ENCODE results near the gene PDE4B. TPM values are rescaled to one million over a fixed set of nuclear protein-coding genes. Genes with fewer than 3 reads are reported as not detected.
"Not testable (repeated sequence)": the region's sequence is repeated elsewhere in the genome, so short reads cannot be mapped to it uniquely, and the experiment has no call there.

Gene PDE4B
- total RNA-seq, 2 experiments from 2014 or later: 2.4 to 3.1 TPM

- H3K4me1 ChIP-seq (ENCODE audit: insufficient read depth, low read length, poor library complexity, severe bottlenecking): no peaks in the 10 kb centered on the region
- no peak overlapping the region for H3K4me3 ChIP-seq (ENCODE audit: low read depth, low read length, poor library complexity, severe bottlenecking)
- no peaks in the 10 kb centered on the region for H3K36me3 ChIP-seq (ENCODE audit: insufficient read depth, low read length)
- TF ChIP-seq CTCF (conservative IDR thresholded peaks at IDR 0.05; ENCODE audit: low read length): no peak
- no peak for TF ChIP-seq EZH2phosphoT487 (IDR thresholded peaks at IDR 0.05; ENCODE audit: borderline replicate concordance, low read depth, low read length)
- H3K27ac ChIP-seq (ENCODE audit: low read depth, low read length, poor library complexity, severe bottlenecking): no peak overlapping the region
- CTCF ChIA-PET (ENCODE audit: unreplicated experiment): no interaction called here
- POLR2A ChIA-PET: no interaction called here
- no peaks in the 10 kb centered on the region for H3K79me2 ChIP-seq (ENCODE audit: insufficient read depth, low read depth, low read length)
- intact Hi-C loops (cut with micrococcal nuclease; ENCODE audit: unreplicated experiment): no loop called here
- no peaks in the 10 kb centered on the region for H3K9me2 ChIP-seq (ENCODE audit: insufficient read depth, low read length)
- no peak overlapping the region for H2AFZ ChIP-seq (ENCODE audit: low read length)
- H4K20me1 ChIP-seq (ENCODE audit: insufficient read depth, low read length): no peaks in the 10 kb centered on the region
- DNase-seq (ENCODE audit: low spot score): no peak
- H3K9me3 ChIP-seq (ENCODE audit: low read length): no peaks in the 10 kb centered on the region
- BruUV-seq (replicated peaks): no TSS peak
- no peak overlapping the region for H3K4me2 ChIP-seq (ENCODE audit: low read length)
Observed at GRCh38 chr1:66095190-66095589, 302.5 kb downstream of the PDE4B start.

- H3K36me3 ChIP-seq (ENCODE audit: insufficient read depth, low read length); intact Hi-C loops (cut with micrococcal nuclease; ENCODE audit: unreplicated experiment); H3K27ac ChIP-seq (ENCODE audit: low read depth, low read length, poor library complexity, severe bottlenecking); H3K4me2 ChIP-seq (ENCODE audit: low read length); H3K9me3 ChIP-seq (ENCODE audit: low read length); DNase-seq (ENCODE audit: low spot score); CTCF ChIA-PET (ENCODE audit: unreplicated experiment); POLR2A ChIA-PET; H4K20me1 ChIP-seq (ENCODE audit: insufficient read depth, low read length); H3K79me2 ChIP-seq (ENCODE audit: insufficient read depth, low read depth, low read length); H3K4me3 ChIP-seq (ENCODE audit: low read depth, low read length, poor library complexity, severe bottlenecking); H3K9me2 ChIP-seq (ENCODE audit: insufficient read depth, low read length); H3K4me1 ChIP-seq (ENCODE audit: insufficient read depth, low read length, poor library complexity, severe bottlenecking); BruUV-seq (replicated peaks); H2AFZ ChIP-seq (ENCODE audit: low read length): not testable (repeated sequence)
Observed at GRCh38 chr1:66100959-66101358, 308.3 kb downstream of the PDE4B start.

GRCh38 chr1:66104076-66104475 is 311.4 kb downstream of the PDE4B start:
- H4K20me1 ChIP-seq (ENCODE audit: insufficient read depth, low read length); H3K9me2 ChIP-seq (ENCODE audit: insufficient read depth, low read length); BruUV-seq (replicated peaks); intact Hi-C loops (cut with micrococcal nuclease; ENCODE audit: unreplicated experiment); H3K36me3 ChIP-seq (ENCODE audit: insufficient read depth, low read length); POLR2A ChIA-PET; H3K79me2 ChIP-seq (ENCODE audit: insufficient read depth, low read depth, low read length); H3K27ac ChIP-seq (ENCODE audit: low read depth, low read length, poor library complexity, severe bottlenecking); H3K4me2 ChIP-seq (ENCODE audit: low read length); H3K4me1 ChIP-seq (ENCODE audit: insufficient read depth, low read length, poor library complexity, severe bottlenecking); H2AFZ ChIP-seq (ENCODE audit: low read length); H3K9me3 ChIP-seq (ENCODE audit: low read length); H3K4me3 ChIP-seq (ENCODE audit: low read depth, low read length, poor library complexity, severe bottlenecking); CTCF ChIA-PET (ENCODE audit: unreplicated experiment); DNase-seq (ENCODE audit: low spot score): not testable (repeated sequence)

GRCh38 chr1:66108624-66109023 is 315.9 kb downstream of the PDE4B start:
- intact Hi-C loops (cut with micrococcal nuclease; ENCODE audit: unreplicated experiment): no loop called here
- POLR2A ChIA-PET: no interaction called here
- Histone ChIP-seq H3K4me2 (ENCODE audit: low read length) (no peak overlapping the region), H3K9me3 (ENCODE audit: low read length) (no peaks in the 10 kb centered on the region), H3K4me3 (ENCODE audit: low read depth, low read length, poor library complexity, severe bottlenecking) (no peak overlapping the region), H4K20me1 (ENCODE audit: insufficient read depth, low read length) (no peaks in the 10 kb centered on the region), H3K79me2 (ENCODE audit: insufficient read depth, low read depth, low read length) (no peaks in the 10 kb centered on the region), H3K4me1 (ENCODE audit: insufficient read depth, low read length, poor library complexity, severe bottlenecking) (no peaks in the 10 kb centered on the region), H2AFZ (ENCODE audit: low read length) (no peak overlapping the region), H3K9me2 (ENCODE audit: insufficient read depth, low read length) (no peaks in the 10 kb centered on the region), H3K36me3 (ENCODE audit: insufficient read depth, low read length) (no peaks in the 10 kb centered on the region), H3K27ac (ENCODE audit: low read depth, low read length, poor library complexity, severe bottlenecking) (no peak overlapping the region)
- TF ChIP-seq CTCF (conservative IDR thresholded peaks at IDR 0.05; ENCODE audit: low read length): no peak
- TF ChIP-seq EZH2phosphoT487 (IDR thresholded peaks at IDR 0.05; ENCODE audit: borderline replicate concordance, low read depth, low read length): no peak
- no TSS peak for BruUV-seq (replicated peaks)
- CTCF ChIA-PET (ENCODE audit: unreplicated experiment): no interaction called here
- no peak for DNase-seq (ENCODE audit: low spot score)
